MM.1S (cell line): Measurements from ENCODE around the gene ITGA2B.

Source experiments
- CTCF ChIP-seq: fragments of 300-600 bp; sonication (generic); IDR thresholded peaks from 2 replicates; pipeline ENCODE4 v1.5.1; 2016; ENCODE audit warnings: antibody characterized with exemption, low read length, mixed read lengths
- EZH2phosphoT487 ChIP-seq: fragments of 300-600 bp; sonication (generic); IDR thresholded peaks from 2 replicates; pipeline ENCODE4 v1.6.1; 2018; ENCODE audit warnings: antibody characterized with exemption, low read length

DNA sequence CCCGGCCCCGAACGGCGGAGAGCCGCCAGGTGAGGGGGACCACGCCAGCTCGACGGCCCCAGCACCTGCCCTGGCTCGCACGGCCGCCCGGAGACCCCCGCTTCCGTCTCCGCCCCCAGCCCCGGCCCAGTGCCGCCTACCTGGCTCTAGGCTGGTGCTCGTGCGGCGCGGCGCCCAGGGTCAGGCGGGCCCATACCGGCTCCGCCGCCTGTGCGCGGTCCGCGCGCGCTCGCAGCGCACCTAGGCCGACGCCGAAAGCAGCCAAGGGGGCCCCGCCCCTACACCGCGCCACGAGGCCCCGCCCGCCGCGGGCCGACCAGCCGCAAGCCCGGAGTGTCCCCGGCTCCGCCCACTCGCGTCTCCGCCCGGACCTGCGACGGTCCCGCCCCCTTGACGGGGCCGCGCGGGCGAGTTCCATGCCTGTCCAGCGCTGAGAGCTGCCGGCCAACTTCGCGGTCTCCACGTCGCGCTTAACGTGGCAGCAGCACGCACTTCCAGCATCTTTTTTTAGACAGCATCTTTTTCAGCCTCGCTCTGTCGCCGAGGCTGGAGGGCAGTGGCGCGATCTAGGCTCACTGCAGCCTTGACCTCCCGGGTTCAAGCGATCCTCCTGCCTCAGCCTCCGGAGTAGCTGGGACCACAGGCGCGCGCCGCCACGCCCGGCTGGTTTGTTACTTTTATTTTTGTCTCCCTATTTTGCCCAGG lies 64.7 kb downstream of the ITGA2B start, which contains the start of gene SLC25A39:
- TF ChIP-seq CTCF (no peak), EZH2phosphoT487 (no peak)
